ENCODE results near the gene TMC7.
A peak's percentile ranks its signal among the peaks of the same experiment; 100 is the strongest.

Gene TMC7

DNA sequence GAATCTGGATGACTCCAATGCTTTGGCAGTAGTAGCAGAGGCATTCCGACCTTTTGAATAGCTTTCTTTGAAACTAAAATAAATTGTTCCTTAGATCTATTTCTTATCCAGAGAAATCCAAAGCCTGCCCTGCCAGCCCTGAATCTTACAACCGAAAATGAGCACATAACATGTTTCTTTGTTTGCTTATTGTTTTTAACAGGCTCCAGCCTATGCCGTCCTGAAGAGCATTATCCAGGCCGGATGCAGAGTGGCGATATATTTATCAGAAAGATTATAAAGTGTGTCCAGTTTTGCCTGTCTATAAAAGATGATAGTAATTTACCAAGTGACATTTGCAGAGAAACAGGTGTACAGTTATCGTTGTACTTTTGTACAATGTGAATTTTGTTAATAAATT lies 94.1 kb downstream of the TMC7 start:
- H3K9me3 ChIP-seq (ENCODE audit: control insufficient read depth in 1 of 2, low read length in 2 of 2): no peaks in the 10 kb centered on the region
- H3K27ac ChIP-seq (ENCODE audit: low read length): no peak overlapping the region
- no peak overlapping the region for H3K4me3 ChIP-seq (ENCODE audit: low read depth in 1 of 2, low read length in 2 of 2)
- peaks cover 0 to 7% of the 10 kb centered on the region in 2 donors for H3K4me1 ChIP-seq (ENCODE audit: control insufficient read depth in 1 of 2, insufficient read depth in 2 of 2, low read length in 2 of 2)
- H3K27me3 ChIP-seq (ENCODE audit: low read depth, low read length): no peaks in the 10 kb centered on the region
- peaks cover 15 to 61% of the 10 kb centered on the region in 2 donors for H3K36me3 ChIP-seq (ENCODE audit: control insufficient read depth in 1 of 2, insufficient read depth in 2 of 2, low read length in 2 of 2)

GRCh38 chr16:19083670-19084069 lies 99.9 kb downstream of the TMC7 start:
- H3K36me3 ChIP-seq (ENCODE audit: control insufficient read depth in 1 of 2, insufficient read depth in 2 of 2, low read length in 2 of 2): peaks cover 8 to 19% of the 10 kb centered on the region in 2 donors
- peaks cover 7 to 11% of the 10 kb centered on the region in 2 donors for H3K4me1 ChIP-seq (ENCODE audit: control insufficient read depth in 1 of 2, insufficient read depth in 2 of 2, low read length in 2 of 2)
- H3K4me3 ChIP-seq (ENCODE audit: low read depth in 1 of 2, low read length in 2 of 2): no peak overlapping the region
- no peaks in the 10 kb centered on the region for H3K27me3 ChIP-seq (ENCODE audit: low read depth, low read length)
- no peaks in the 10 kb centered on the region for H3K9me3 ChIP-seq (ENCODE audit: control insufficient read depth in 1 of 2, low read length in 2 of 2)
- H3K27ac ChIP-seq (ENCODE audit: low read length): no peak overlapping the region

- H3K27ac ChIP-seq (ENCODE audit: low read length): no peak overlapping the region
- H3K4me1 ChIP-seq (ENCODE audit: control insufficient read depth in 1 of 2, insufficient read depth in 2 of 2, low read length in 2 of 2): peaks cover 7 to 11% of the 10 kb centered on the region in 2 donors
- H3K27me3 ChIP-seq (ENCODE audit: low read depth, low read length): no peaks in the 10 kb centered on the region
- peaks cover 4 to 14% of the 10 kb centered on the region in 2 donors for H3K36me3 ChIP-seq (ENCODE audit: control insufficient read depth in 1 of 2, insufficient read depth in 2 of 2, low read length in 2 of 2)
- H3K4me3 ChIP-seq (ENCODE audit: low read depth in 1 of 2, low read length in 2 of 2): no peak overlapping the region
- no peaks in the 10 kb centered on the region for H3K9me3 ChIP-seq (ENCODE audit: control insufficient read depth in 1 of 2, low read length in 2 of 2)
Measured at GRCh38 chr16:19084139-19084538, 100.4 kb downstream of the TMC7 start.

- H3K27me3 ChIP-seq (ENCODE audit: low read depth, low read length): no peaks in the 10 kb centered on the region
- H3K4me1 ChIP-seq (ENCODE audit: control insufficient read depth in 1 of 2, insufficient read depth in 2 of 2, low read length in 2 of 2): peaks cover 7 to 11% of the 10 kb centered on the region in 2 donors
- H3K27ac ChIP-seq (ENCODE audit: low read length): no peak overlapping the region
- peaks cover 0 to 7% of the 10 kb centered on the region in 2 donors for H3K36me3 ChIP-seq (ENCODE audit: control insufficient read depth in 1 of 2, insufficient read depth in 2 of 2, low read length in 2 of 2)
- no peaks in the 10 kb centered on the region for H3K9me3 ChIP-seq (ENCODE audit: control insufficient read depth in 1 of 2, low read length in 2 of 2)
- no peak overlapping the region for H3K4me3 ChIP-seq (ENCODE audit: low read depth in 1 of 2, low read length in 2 of 2)
Measured at GRCh38 chr16:19084879-19085278, 101.1 kb downstream of the TMC7 start.

DNA sequence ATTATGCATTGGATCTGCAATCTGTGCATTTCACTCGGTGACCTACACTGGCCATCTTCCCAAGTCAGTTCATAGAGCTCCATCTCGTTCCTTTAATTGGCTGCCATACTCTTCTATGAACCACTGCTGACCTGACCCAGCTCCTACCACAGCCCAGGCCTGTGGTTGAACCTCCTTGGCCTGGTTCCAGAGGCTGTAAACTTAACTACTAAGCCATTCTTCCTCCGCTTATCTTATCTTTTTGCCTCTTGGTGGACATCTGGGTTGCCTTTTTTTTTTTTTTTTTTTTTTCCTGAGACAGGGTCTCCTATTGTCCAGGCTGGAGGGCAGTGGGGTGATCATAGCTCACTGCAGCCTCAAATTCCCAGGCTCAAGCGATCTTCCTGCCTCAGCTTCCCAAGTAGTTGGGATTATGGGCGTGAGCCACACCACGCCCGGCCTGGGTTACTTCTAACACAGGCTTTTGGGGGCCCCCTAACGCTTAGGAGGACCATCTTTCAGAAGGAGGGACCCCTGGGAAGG lies 102.0 kb downstream of the TMC7 start:
- H3K4me3 ChIP-seq (ENCODE audit: low read depth in 1 of 2, low read length in 2 of 2): peak overlapping the region; percentile 67 to 69
- H3K4me1 ChIP-seq (ENCODE audit: control insufficient read depth in 1 of 2, insufficient read depth in 2 of 2, low read length in 2 of 2): peaks cover 7 to 11% of the 10 kb centered on the region in 2 donors
- H3K27ac ChIP-seq (ENCODE audit: low read length): no peak overlapping the region
- H3K9me3 ChIP-seq (ENCODE audit: control insufficient read depth in 1 of 2, low read length in 2 of 2): no peaks in the 10 kb centered on the region
- H3K27me3 ChIP-seq (ENCODE audit: low read depth, low read length): no peaks in the 10 kb centered on the region
- H3K36me3 ChIP-seq (ENCODE audit: control insufficient read depth in 1 of 2, insufficient read depth in 2 of 2, low read length in 2 of 2): peaks cover 0 to 7% of the 10 kb centered on the region in 2 donors

DNA sequence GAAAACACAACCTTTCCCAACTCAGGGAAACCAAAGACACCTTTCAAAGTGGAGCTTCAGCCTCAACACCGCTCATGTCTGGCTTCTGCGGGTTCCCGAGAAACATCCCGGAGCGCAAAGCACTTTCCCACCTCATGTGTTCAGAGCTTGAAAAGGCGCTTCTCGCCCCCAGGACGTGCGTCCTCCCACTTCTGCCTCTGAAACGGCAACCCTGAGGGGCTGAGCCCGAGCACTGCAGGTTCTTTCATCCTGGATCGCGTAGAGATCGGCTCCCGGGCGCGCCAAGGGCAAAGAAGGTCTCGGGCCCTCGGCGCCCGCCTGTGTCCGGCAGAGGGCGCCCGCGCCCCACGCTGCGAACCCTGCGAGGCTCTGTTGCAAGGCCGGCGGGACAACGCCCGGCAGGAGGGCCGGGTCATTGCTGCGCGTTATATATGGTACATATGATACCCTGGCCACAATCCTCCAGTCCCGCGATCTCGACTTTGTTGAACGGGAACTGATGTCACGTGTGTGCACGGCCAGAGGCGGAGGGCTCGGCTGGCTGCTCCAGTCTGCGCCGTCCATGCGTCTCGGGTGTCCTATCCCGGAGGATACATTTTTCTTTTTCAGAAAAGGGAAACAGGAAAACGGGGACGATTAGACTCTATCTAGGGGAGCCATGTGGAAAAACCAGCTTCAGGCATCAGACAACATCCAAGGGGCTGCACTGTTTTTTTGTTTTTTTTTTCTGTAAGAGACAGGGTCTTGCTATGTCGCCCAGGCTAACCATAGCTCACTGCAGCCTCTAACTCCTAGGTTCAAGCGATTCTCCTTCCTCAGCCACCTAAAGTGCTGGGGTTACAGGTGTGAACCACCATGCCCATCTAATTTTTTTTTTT lies 102.8 kb downstream of the TMC7 start:
- peak overlapping the region; percentile 67 to 69 for H3K4me3 ChIP-seq (ENCODE audit: low read depth in 1 of 2, low read length in 2 of 2)
- H3K27ac ChIP-seq (ENCODE audit: low read length): no peak overlapping the region
- H3K9me3 ChIP-seq (ENCODE audit: control insufficient read depth in 1 of 2, low read length in 2 of 2): no peaks in the 10 kb centered on the region
- H3K27me3 ChIP-seq (ENCODE audit: low read depth, low read length): no peaks in the 10 kb centered on the region
- H3K4me1 ChIP-seq (ENCODE audit: control insufficient read depth in 1 of 2, insufficient read depth in 2 of 2, low read length in 2 of 2): peaks cover 7 to 11% of the 10 kb centered on the region in 2 donors
- H3K36me3 ChIP-seq (ENCODE audit: control insufficient read depth in 1 of 2, insufficient read depth in 2 of 2, low read length in 2 of 2): peaks cover 0 to under 1% of the 10 kb centered on the region in 2 donors

DNA sequence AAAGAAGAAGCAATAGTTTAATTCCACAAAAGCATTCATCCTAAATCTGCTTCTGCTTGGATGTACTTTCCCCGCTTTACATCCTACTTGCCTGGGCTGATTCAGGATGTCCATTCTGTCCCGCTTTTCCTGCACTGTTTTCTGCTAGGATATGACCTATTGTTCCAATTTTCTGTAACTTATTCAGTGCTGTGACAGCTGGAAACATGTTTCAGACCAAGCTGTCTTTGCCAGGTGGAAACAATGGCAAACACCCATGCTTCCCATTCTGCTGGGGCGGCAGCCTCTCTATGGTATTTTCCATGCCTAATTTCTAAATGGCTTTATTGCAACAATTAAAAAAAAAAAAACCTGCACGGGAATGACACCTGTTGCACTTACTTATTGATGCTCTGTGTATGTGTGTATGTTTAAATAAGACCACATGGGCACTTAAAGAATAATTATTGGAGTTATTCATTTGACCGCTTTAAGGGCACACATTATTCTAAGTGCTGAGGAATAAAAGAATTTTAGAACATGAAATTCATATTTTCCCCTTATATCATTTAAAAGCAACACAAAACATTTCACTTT lies 104.7 kb downstream of the TMC7 start:
- Histone ChIP-seq H3K9me3 (ENCODE audit: control insufficient read depth in 1 of 2, low read length in 2 of 2) (no peaks in the 10 kb centered on the region), H3K4me1 (ENCODE audit: control insufficient read depth in 1 of 2, insufficient read depth in 2 of 2, low read length in 2 of 2) (peaks cover 7 to 11% of the 10 kb centered on the region in 2 donors), H3K27ac (ENCODE audit: low read length) (no peak overlapping the region), H3K4me3 (ENCODE audit: low read depth in 1 of 2, low read length in 2 of 2) (no peak overlapping the region), H3K36me3 (ENCODE audit: control insufficient read depth in 1 of 2, insufficient read depth in 2 of 2, low read length in 2 of 2) (no peaks in the 10 kb centered on the region), H3K27me3 (ENCODE audit: low read depth, low read length) (no peaks in the 10 kb centered on the region)

DNA sequence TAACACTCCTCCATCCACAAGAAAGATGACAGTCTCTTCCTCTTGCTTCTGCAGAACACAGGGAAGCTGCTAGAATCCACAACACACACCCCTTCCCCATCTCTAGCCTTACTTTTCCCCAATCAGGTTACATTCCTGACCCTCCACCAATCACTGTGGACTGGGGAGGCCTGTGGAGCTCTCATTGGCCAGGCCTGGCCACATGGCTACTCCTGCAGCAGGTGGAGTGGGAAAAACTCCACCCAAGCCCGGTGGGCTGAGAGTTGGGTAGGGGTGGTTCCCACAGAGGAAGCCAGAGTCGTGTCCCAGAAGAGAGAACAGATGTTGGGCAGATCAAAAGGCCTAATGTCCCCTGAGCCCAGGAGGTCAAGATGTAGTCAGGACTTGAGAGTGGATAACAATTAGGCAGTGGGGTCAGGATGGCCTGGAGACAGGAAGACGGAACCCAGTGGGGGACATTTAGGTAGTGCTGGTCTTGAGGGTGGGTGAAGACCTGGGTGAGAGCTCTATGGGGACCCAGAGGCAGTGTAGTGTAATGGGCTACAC lies 105.7 kb downstream of the TMC7 start:
- no peaks in the 10 kb centered on the region for H3K36me3 ChIP-seq (ENCODE audit: control insufficient read depth in 1 of 2, insufficient read depth in 2 of 2, low read length in 2 of 2)
- H3K4me1 ChIP-seq (ENCODE audit: control insufficient read depth in 1 of 2, insufficient read depth in 2 of 2, low read length in 2 of 2): peaks cover 7 to 11% of the 10 kb centered on the region in 2 donors
- no peak overlapping the region for H3K27ac ChIP-seq (ENCODE audit: low read length)
- no peaks in the 10 kb centered on the region for H3K9me3 ChIP-seq (ENCODE audit: control insufficient read depth in 1 of 2, low read length in 2 of 2)
- no peak overlapping the region for H3K4me3 ChIP-seq (ENCODE audit: low read depth in 1 of 2, low read length in 2 of 2)
- H3K27me3 ChIP-seq (ENCODE audit: low read depth, low read length): no peaks in the 10 kb centered on the region

DNA sequence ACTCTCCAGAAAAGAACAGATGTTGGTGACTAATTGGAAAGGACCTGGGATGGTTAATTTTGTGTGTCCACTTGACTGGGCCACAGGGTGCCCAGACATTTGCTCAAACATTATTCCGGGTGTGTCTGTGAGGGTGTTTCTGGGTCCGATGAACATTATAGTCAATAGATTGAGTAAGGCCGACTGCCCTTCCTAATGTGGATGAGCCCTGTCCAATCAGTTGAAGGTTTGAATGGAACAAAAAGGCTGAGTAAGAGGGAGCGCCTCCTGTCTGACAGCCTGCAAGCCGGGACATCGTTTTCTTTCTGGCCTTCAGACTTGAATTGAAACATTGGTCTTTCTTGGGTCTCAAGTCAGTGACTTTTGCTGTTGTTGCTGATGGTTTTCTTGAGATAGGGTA lies 107.2 kb downstream of the TMC7 start:
- Histone ChIP-seq H3K27me3 (ENCODE audit: low read depth, low read length) (no peaks in the 10 kb centered on the region), H3K4me1 (ENCODE audit: control insufficient read depth in 1 of 2, insufficient read depth in 2 of 2, low read length in 2 of 2) (peaks cover 4 to 10% of the 10 kb centered on the region in 2 donors), H3K36me3 (ENCODE audit: control insufficient read depth in 1 of 2, insufficient read depth in 2 of 2, low read length in 2 of 2) (no peaks in the 10 kb centered on the region), H3K27ac (ENCODE audit: low read length) (no peak overlapping the region), H3K9me3 (ENCODE audit: control insufficient read depth in 1 of 2, low read length in 2 of 2) (no peaks in the 10 kb centered on the region), H3K4me3 (ENCODE audit: low read depth in 1 of 2, low read length in 2 of 2) (no peak overlapping the region)

GRCh38 chr16:19092653-19093410 lies 109.1 kb downstream of the TMC7 start:
- H3K4me3 ChIP-seq (ENCODE audit: low read depth in 1 of 2, low read length in 2 of 2): no peak overlapping the region
- H3K27me3 ChIP-seq (ENCODE audit: low read depth, low read length): no peaks in the 10 kb centered on the region
- no peaks in the 10 kb centered on the region for H3K9me3 ChIP-seq (ENCODE audit: control insufficient read depth in 1 of 2, low read length in 2 of 2)
- H3K36me3 ChIP-seq (ENCODE audit: control insufficient read depth in 1 of 2, insufficient read depth in 2 of 2, low read length in 2 of 2): no peaks in the 10 kb centered on the region
- no peaks in the 10 kb centered on the region for H3K4me1 ChIP-seq (ENCODE audit: control insufficient read depth in 1 of 2, insufficient read depth in 2 of 2, low read length in 2 of 2)
- H3K27ac ChIP-seq (ENCODE audit: low read length): no peak overlapping the region
